HCT116 (cell line): ENCODE data around the gene HIVEP2. TPM values are rescaled to one million over a fixed set of nuclear protein-coding genes. Genes with fewer than 3 reads are reported as not detected.

Source experiments
- ATAC-seq: fragments of 200-7000 bp; cut with Tn5 transposase; 2 replicates; pipeline ENCODE4 v1.9.1; 2020; ENCODE audit warnings: mild to moderate bottlenecking, moderate library complexity
- BruUV-seq: library from RNA; stranded (reverse); fragments of 400-500 nt; replicated peaks from 2 replicates; lab custom pipeline; 2021; lab: Mats Ljungman, UMichigan
- CTCF ChIA-PET: fragments of 300-600 bp; sonication (Branson Sonifier 250); formaldehyde crosslinking; loops from one replicate; lab custom pipeline; 2021; ENCODE audit warnings: antibody characterized with exemption; lab: Charles Lee
- POLR2A ChIA-PET: fragments of 300-600, 350-600 bp; sonication (Branson Sonifier 250); formaldehyde crosslinking; loops from one replicate; lab custom pipeline; 2021; ENCODE audit warnings: antibody characterized with exemption; lab: Charles Lee
- RAD21 ChIA-PET, 2 experiments: fragments of 300-600 bp; sonication (Branson Sonifier 250); formaldehyde crosslinking; loops; one replicate each; lab custom pipeline; 2023; ENCODE audit warnings: low total read pairs in 2 of 2; ENCODE audit not compliant: uncharacterized antibody in 2 of 2, unreplicated experiment in 2 of 2, low non-redundant PET in 1 of 2; lab: Charles Lee
- DNase-seq: peaks from one replicate; pipeline ENCODE4 v3.0.0-alpha.2; 2010; ENCODE audit warnings: low read depth, low spot score
- H2AFZ ChIP-seq: fragments of 200-600 bp; shearing (Covaris generic), sonication (generic); 2 replicates; pipeline ENCODE4 v1.6.1; 2017; ENCODE audit warnings: low read depth, mixed run types, mixed read lengths, antibody characterized with exemption, low read length; ENCODE audit not compliant: poor library complexity, severe bottlenecking
- H3K27ac ChIP-seq: 2 replicates; pipeline ENCODE4 v1.5.1; 2012; ENCODE audit warnings: low read depth, low read length
- H3K27me3 ChIP-seq: fragments of 200-600 bp; sonication (generic); 2 replicates; pipeline ENCODE4 v1.6.1; 2016; ENCODE audit warnings: mixed run types, low read length, mixed read lengths; ENCODE audit not compliant: insufficient read depth
- H3K36me3 ChIP-seq, 2 experiments: fragments of 200-500 bp in 1 of 2; fragments of 200-600 bp in 1 of 2; sonication (Bioruptor generic) in 1 of 2; sonication (generic) in 1 of 2; 2 replicates each; pipeline versions ENCODE4 v1.5.1 to v1.6.1; 2014 to 2016; ENCODE audit warnings: low read length in 2 of 2, inconsistent platforms in 1 of 2, mixed read lengths in 1 of 2, mixed run types in 1 of 2; ENCODE audit not compliant: insufficient read depth in 2 of 2, control insufficient read depth in 1 of 2
- H3K4me1 ChIP-seq, 2 experiments: fragments of 200-600 bp in 1 of 2; sonication (generic) in 1 of 2; 2 replicates each; pipeline versions ENCODE4 v1.5.1 to v1.6.1; 2012 to 2017; ENCODE audit warnings: low read length in 2 of 2, inconsistent platforms in 1 of 2, mild to moderate bottlenecking in 1 of 2, mixed read lengths in 1 of 2, mixed run types in 1 of 2, moderate library complexity in 1 of 2; ENCODE audit not compliant: insufficient read depth in 2 of 2, control insufficient read depth in 1 of 2
- H3K4me2 ChIP-seq: fragments of 200-600 bp; sonication (generic); 2 replicates; pipeline ENCODE4 v1.6.1; 2017; ENCODE audit warnings: mixed run types, low read length, mixed read lengths
- H3K4me3 ChIP-seq, 2 experiments: fragments of 200-600 bp in 1 of 2; sonication (generic) in 1 of 2; replicated peaks in 1 of 2; 2 replicates each; pipeline ENCODE4 v1.5.1; 2011 to 2016; ENCODE audit warnings: low read length in 2 of 2, control low read depth in 1 of 2, low read depth in 1 of 2, mild to moderate bottlenecking in 1 of 2, mixed read lengths in 1 of 2, mixed run types in 1 of 2
- H3K79me2 ChIP-seq: fragments of 200-600 bp; sonication (generic); 2 replicates; pipeline ENCODE4 v1.6.1; 2017; ENCODE audit warnings: mild to moderate bottlenecking, mixed run types, low read length, moderate library complexity, mixed read lengths; ENCODE audit not compliant: insufficient read depth
- H3K9ac ChIP-seq: fragments of 200-600 bp; sonication (generic); 2 replicates; pipeline ENCODE4 v1.6.1; 2016; ENCODE audit warnings: low read length, mixed read lengths
- H3K9me2 ChIP-seq: fragments of 200-600 bp; sonication (generic), shearing (Covaris generic); 2 replicates; pipeline ENCODE4 v1.6.1; 2017; ENCODE audit warnings: mixed run types, mild to moderate bottlenecking, moderate library complexity; ENCODE audit not compliant: insufficient read depth
- H3K9me3 ChIP-seq, 2 experiments: fragments of 200-500 bp in 1 of 2; fragments of 200-600 bp in 1 of 2; sonication (Bioruptor generic) in 1 of 2; sonication (generic) in 1 of 2; 2 replicates each; pipeline ENCODE4 v1.6.1; 2014 to 2017; ENCODE audit warnings: low read length in 2 of 2, mixed read lengths in 2 of 2, inconsistent platforms in 1 of 2, low read depth in 1 of 2, mild to moderate bottlenecking in 1 of 2, mixed run types in 1 of 2, moderate library complexity in 1 of 2; ENCODE audit not compliant: control insufficient read depth in 1 of 2, insufficient read depth in 1 of 2
- H4K20me1 ChIP-seq: fragments of 200-600 bp; sonication (generic), shearing (Covaris generic); 2 replicates; pipeline ENCODE4 v1.6.1; 2017; ENCODE audit warnings: mixed run types, mild to moderate bottlenecking, moderate library complexity; ENCODE audit not compliant: insufficient read depth
- CEBPB ChIP-seq: IDR thresholded peaks from 2 replicates; pipeline ENCODE4 v1.6.1; 2012; ENCODE audit warnings: low read depth
- ELF1 ChIP-seq: IDR thresholded peaks from 2 replicates; pipeline ENCODE4 v1.6.1; 2012; ENCODE audit warnings: low read depth, borderline replicate concordance
- EZH2phosphoT487 ChIP-seq: fragments of 200-600 bp; IDR thresholded peaks from 2 replicates; pipeline ENCODE4 v1.6.1; 2018; ENCODE audit warnings: antibody characterized with exemption, borderline replicate concordance
- FOSL1 ChIP-seq: IDR thresholded peaks from 2 replicates; pipeline ENCODE4 v1.6.1; 2012; ENCODE audit warnings: low read depth
- MAX ChIP-seq: IDR thresholded peaks from 2 replicates; pipeline ENCODE4 v1.6.1; 2012
- POLR2A ChIP-seq: IDR thresholded peaks from 2 replicates; pipeline ENCODE4 v1.7.0; 2011; ENCODE audit warnings: borderline replicate concordance; ENCODE audit not compliant: insufficient read depth, insufficient read length; ENCODE audit errors: extremely low read depth
- SRF ChIP-seq: IDR thresholded peaks from 2 replicates; pipeline ENCODE4 v1.6.1; 2012; ENCODE audit warnings: low read depth
- ZBTB33 ChIP-seq: IDR thresholded peaks from 2 replicates; pipeline ENCODE4 v1.6.1; 2011; ENCODE audit warnings: mild to moderate bottlenecking, low read length, moderate library complexity; ENCODE audit not compliant: insufficient replicate concordance; ENCODE audit errors: extremely low read depth
- ZNF274 ChIP-seq: fragments of 200-500 bp; sonication (Bioruptor generic); IDR thresholded peaks from 2 replicates; pipeline ENCODE4 v1.6.1; 2014; ENCODE audit warnings: mild to moderate bottlenecking, low read depth, low read length, inconsistent platforms
- intact Hi-C: fragments of 100-400 bp; cut with micrococcal nuclease; formaldehyde crosslinking; loops from 2 replicates; pipeline ENCODE4 v1.10.0; 2022
- total RNA-seq: library from RNA; stranded (reverse); gene quantifications from one replicate; pipeline ENCODE4 v1.2.1, GENCODE V29; 2021; ENCODE audit not compliant: unreplicated experiment
- TF ChIP-seq, protein P1 (sequence below): IDR thresholded peaks from 2 replicates; pipeline ENCODE4 v1.6.1; 2012; ENCODE audit warnings: low read depth

The HIVEP2 gene
- total RNA-seq, 1 experiment from 2014 or later: 8.1 TPM

- ChIA-PET CTCF (no interaction called here), POLR2A (no interaction called here), RAD21 (no interaction called here)
- Histone ChIP-seq H3K4me1 (peaks cover 0 to 26% of the 10 kb centered on the region in 2 experiments; a peak in 2 of 4 replicates), H2AFZ (no peak overlapping the region), H3K9ac (no peak overlapping the region), H3K4me3 (no peak overlapping the region), H3K27me3 (no peaks in the 10 kb centered on the region), H4K20me1 (no peaks in the 10 kb centered on the region), H3K4me2 (no peak overlapping the region), H3K9me3 (no peaks in the 10 kb centered on the region), H3K27ac (no peak overlapping the region), H3K9me2 (no peaks in the 10 kb centered on the region), H3K79me2 (no peaks in the 10 kb centered on the region), H3K36me3 (no peaks in the 10 kb centered on the region)
- no peak for ATAC-seq
- DNase-seq: no peak
- BruUV-seq: no TSS peak
- TF ChIP-seq FOSL1: no peak
- TF ChIP-seq ZNF274: no peak
- no peak for TF ChIP-seq MAX
- TF ChIP-seq, protein P1, sequence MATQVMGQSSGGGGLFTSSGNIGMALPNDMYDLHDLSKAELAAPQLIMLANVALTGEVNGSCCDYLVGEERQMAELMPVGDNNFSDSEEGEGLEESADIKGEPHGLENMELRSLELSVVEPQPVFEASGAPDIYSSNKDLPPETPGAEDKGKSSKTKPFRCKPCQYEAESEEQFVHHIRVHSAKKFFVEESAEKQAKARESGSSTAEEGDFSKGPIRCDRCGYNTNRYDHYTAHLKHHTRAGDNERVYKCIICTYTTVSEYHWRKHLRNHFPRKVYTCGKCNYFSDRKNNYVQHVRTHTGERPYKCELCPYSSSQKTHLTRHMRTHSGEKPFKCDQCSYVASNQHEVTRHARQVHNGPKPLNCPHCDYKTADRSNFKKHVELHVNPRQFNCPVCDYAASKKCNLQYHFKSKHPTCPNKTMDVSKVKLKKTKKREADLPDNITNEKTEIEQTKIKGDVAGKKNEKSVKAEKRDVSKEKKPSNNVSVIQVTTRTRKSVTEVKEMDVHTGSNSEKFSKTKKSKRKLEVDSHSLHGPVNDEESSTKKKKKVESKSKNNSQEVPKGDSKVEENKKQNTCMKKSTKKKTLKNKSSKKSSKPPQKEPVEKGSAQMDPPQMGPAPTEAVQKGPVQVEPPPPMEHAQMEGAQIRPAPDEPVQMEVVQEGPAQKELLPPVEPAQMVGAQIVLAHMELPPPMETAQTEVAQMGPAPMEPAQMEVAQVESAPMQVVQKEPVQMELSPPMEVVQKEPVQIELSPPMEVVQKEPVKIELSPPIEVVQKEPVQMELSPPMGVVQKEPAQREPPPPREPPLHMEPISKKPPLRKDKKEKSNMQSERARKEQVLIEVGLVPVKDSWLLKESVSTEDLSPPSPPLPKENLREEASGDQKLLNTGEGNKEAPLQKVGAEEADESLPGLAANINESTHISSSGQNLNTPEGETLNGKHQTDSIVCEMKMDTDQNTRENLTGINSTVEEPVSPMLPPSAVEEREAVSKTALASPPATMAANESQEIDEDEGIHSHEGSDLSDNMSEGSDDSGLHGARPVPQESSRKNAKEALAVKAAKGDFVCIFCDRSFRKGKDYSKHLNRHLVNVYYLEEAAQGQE: no peak
- TF ChIP-seq ELF1: no peak
- TF ChIP-seq SRF: no peak
- no peak for TF ChIP-seq CEBPB
- no peak for TF ChIP-seq POLR2A
- no peak for TF ChIP-seq ZBTB33
- no peak for TF ChIP-seq EZH2phosphoT487
- intact Hi-C loops: no loop called here
These were observed 91.5 kb downstream of the HIVEP2 start for GRCh38 chr6:142853244-142854180.
